H9 (cell line): ENCODE measurements around the gene TMEM169. TPM values are rescaled to one million over a fixed set of nuclear protein-coding genes. Genes with fewer than 3 reads are reported as not detected.

Source experiments
- DNase-seq: peaks from one replicate; pipeline ENCODE4 v3.0.0-alpha.2; 2017
- H2AFZ ChIP-seq: one replicate; pipeline ENCODE4 v1.6.1; 2013; ENCODE audit warnings: mild to moderate bottlenecking, low read length, control low read depth, moderate library complexity
- H2AK5ac ChIP-seq: 2 replicates; pipeline ENCODE4 v1.6.1; 2013; ENCODE audit warnings: low read length, control low read depth, mixed read lengths; ENCODE audit not compliant: insufficient read length
- H2BK120ac ChIP-seq: one replicate; pipeline ENCODE4 v1.6.1; 2013; ENCODE audit warnings: low read depth, mild to moderate bottlenecking, low read length, control low read depth, inconsistent platforms; ENCODE audit not compliant: poor library complexity, severe bottlenecking
- H2BK12ac ChIP-seq: 2 replicates; pipeline ENCODE4 v1.6.1; 2013; ENCODE audit warnings: low read length, control low read depth, mixed read lengths, low read depth; ENCODE audit not compliant: insufficient read length
- H2BK15ac ChIP-seq: 2 replicates; pipeline ENCODE4 v1.6.1; 2013; ENCODE audit warnings: low read depth, low read length, control low read depth
- H2BK20ac ChIP-seq: one replicate; pipeline ENCODE4 v1.6.1; 2013; ENCODE audit warnings: low read depth, mild to moderate bottlenecking, low read length, control low read depth, inconsistent platforms; ENCODE audit not compliant: poor library complexity, severe bottlenecking
- H2BK5ac ChIP-seq: 2 replicates; pipeline ENCODE4 v1.6.1; 2013; ENCODE audit warnings: low read length, control low read depth, mixed read lengths; ENCODE audit not compliant: insufficient read length
- H3K14ac ChIP-seq: 2 replicates; pipeline ENCODE4 v1.6.1; 2013; ENCODE audit warnings: low read length, control low read depth; ENCODE audit not compliant: insufficient read depth
- H3K18ac ChIP-seq: 2 replicates; pipeline ENCODE4 v1.6.1; 2013; ENCODE audit warnings: low read depth, mild to moderate bottlenecking, mixed read lengths, low read length, control low read depth; ENCODE audit not compliant: insufficient read length
- H3K23ac ChIP-seq: 2 replicates; pipeline ENCODE4 v1.6.1; 2013; ENCODE audit warnings: low read length, control low read depth, mixed read lengths, low read depth; ENCODE audit not compliant: insufficient read length
- H3K23me2 ChIP-seq: 2 replicates; pipeline ENCODE4 v1.6.1; 2013; ENCODE audit warnings: low read depth, mild to moderate bottlenecking, mixed read lengths, low read length, control low read depth; ENCODE audit not compliant: insufficient read length, poor library complexity, severe bottlenecking
- H3K27ac ChIP-seq: 2 replicates; pipeline ENCODE4 v1.5.1; 2013; ENCODE audit warnings: low read length, control low read depth, mixed read lengths, low read depth; ENCODE audit not compliant: insufficient read length
- H3K27me3 ChIP-seq: 2 replicates; pipeline ENCODE4 v1.6.1; 2013; ENCODE audit warnings: low read length, control low read depth, inconsistent platforms; ENCODE audit not compliant: insufficient read depth
- H3K4ac ChIP-seq: 2 replicates; pipeline ENCODE4 v1.6.1; 2013; ENCODE audit warnings: low read depth, mild to moderate bottlenecking, control low read depth, inconsistent platforms, low read length, moderate library complexity
- H3K4me1 ChIP-seq: 2 replicates; pipeline ENCODE4 v1.6.1; 2013; ENCODE audit warnings: low read length, control low read depth, inconsistent platforms; ENCODE audit not compliant: insufficient read depth
- H3K4me2 ChIP-seq: 2 replicates; pipeline ENCODE4 v1.6.1; 2013; ENCODE audit warnings: low read length, control low read depth, mixed read lengths; ENCODE audit not compliant: insufficient read length, insufficient read depth
- H3K56ac ChIP-seq: 2 replicates; pipeline ENCODE4 v1.6.1; 2013; ENCODE audit warnings: low read depth, mild to moderate bottlenecking, mixed read lengths, low read length, control low read depth; ENCODE audit not compliant: insufficient read length
- H3K79me1 ChIP-seq: 2 replicates; pipeline ENCODE4 v1.6.1; 2013; ENCODE audit warnings: low read depth, mild to moderate bottlenecking, moderate library complexity, low read length, control low read depth, inconsistent platforms; ENCODE audit not compliant: insufficient read depth, poor library complexity, severe bottlenecking
- H3K79me2 ChIP-seq: 2 replicates; pipeline ENCODE4 v1.6.1; 2013; ENCODE audit warnings: low read length, control low read depth, inconsistent platforms; ENCODE audit not compliant: insufficient read depth
- H3K9ac ChIP-seq: 2 replicates; pipeline ENCODE4 v1.6.1; 2013; ENCODE audit warnings: low read length, control low read depth, mixed read lengths; ENCODE audit not compliant: insufficient read length; ENCODE audit errors: extremely low read depth
- H3K9me3 ChIP-seq: one replicate; pipeline ENCODE4 v1.6.1; 2013; ENCODE audit warnings: low read depth, low read length, inconsistent platforms; ENCODE audit not compliant: control insufficient read depth
- H3T11ph ChIP-seq: one replicate; pipeline ENCODE4 v1.6.1; 2013; ENCODE audit warnings: mild to moderate bottlenecking, low read length, control low read depth, inconsistent platforms
- H4K20me1 ChIP-seq: one replicate; pipeline ENCODE4 v1.6.1; 2013; ENCODE audit not compliant: control insufficient read depth, insufficient read length, insufficient read depth
- H4K5ac ChIP-seq: 2 replicates; pipeline ENCODE4 v1.6.1; 2013; ENCODE audit warnings: low read depth, mild to moderate bottlenecking, mixed read lengths, low read length, control low read depth; ENCODE audit not compliant: insufficient read length
- H4K8ac ChIP-seq: replicated peaks from 2 replicates; pipeline ENCODE4 v1.6.1; 2013; ENCODE audit warnings: low read length, control low read depth, mixed read lengths, low read depth; ENCODE audit not compliant: insufficient read length
- H4K91ac ChIP-seq: 2 replicates; pipeline ENCODE4 v1.6.1; 2013; ENCODE audit warnings: low read depth, mild to moderate bottlenecking, moderate library complexity, mixed read lengths, low read length, control low read depth; ENCODE audit not compliant: insufficient read length
- H3K27ac Mint-ChIP-seq, 3 experiments: 2 replicates in 2 of 3; 3 replicates in 1 of 3; pipeline ENCODE4 v1.8.0; 2020 to 2021; ENCODE audit warnings: mixed read lengths in 3 of 3, mild to moderate bottlenecking in 1 of 3, moderate library complexity in 1 of 3
- H3K27me3 Mint-ChIP-seq: 2 replicates; pipeline ENCODE4 v1.8.0; 2021; ENCODE audit warnings: low read depth, mild to moderate bottlenecking, moderate library complexity, mixed read lengths
- H3K36me3 Mint-ChIP-seq, 3 experiments: 2 replicates in 2 of 3; 3 replicates in 1 of 3; pipeline ENCODE4 v1.8.0; 2020 to 2021; ENCODE audit warnings: low read depth in 3 of 3, mixed read lengths in 3 of 3; ENCODE audit not compliant: insufficient read depth in 1 of 3
- H3K4me1 Mint-ChIP-seq, 2 experiments: 2 replicates each; pipeline ENCODE4 v1.8.0; 2020; ENCODE audit warnings: mixed read lengths in 2 of 2
- H3K4me3 Mint-ChIP-seq, 2 experiments: 2 replicates in 1 of 2; 3 replicates in 1 of 2; pipeline ENCODE4 v1.8.0; 2020 to 2021; ENCODE audit warnings: mild to moderate bottlenecking in 2 of 2, mixed read lengths in 2 of 2, moderate library complexity in 1 of 2
- H3K9me3 Mint-ChIP-seq, 2 experiments: 2 replicates in 1 of 2; 3 replicates in 1 of 2; pipeline ENCODE4 v1.8.0; 2020; ENCODE audit warnings: mild to moderate bottlenecking in 2 of 2, mixed read lengths in 2 of 2, moderate library complexity in 1 of 2
- CTCF ChIP-seq: fragments of 200-600 bp; sonication (generic); conservative IDR thresholded peaks from 3 replicates; pipeline ENCODE4 v1.8.0; 2021; ENCODE audit warnings: antibody characterized with exemption, mild to moderate bottlenecking
- total RNA-seq: library from RNA; stranded (reverse); gene quantifications from 2 replicates; pipeline ENCODE4 v1.2.1, GENCODE V29; 2021

TMEM169 gene
- total RNA-seq, 1 experiment from 2014 or later, result 1.0 TPM

DNA sequence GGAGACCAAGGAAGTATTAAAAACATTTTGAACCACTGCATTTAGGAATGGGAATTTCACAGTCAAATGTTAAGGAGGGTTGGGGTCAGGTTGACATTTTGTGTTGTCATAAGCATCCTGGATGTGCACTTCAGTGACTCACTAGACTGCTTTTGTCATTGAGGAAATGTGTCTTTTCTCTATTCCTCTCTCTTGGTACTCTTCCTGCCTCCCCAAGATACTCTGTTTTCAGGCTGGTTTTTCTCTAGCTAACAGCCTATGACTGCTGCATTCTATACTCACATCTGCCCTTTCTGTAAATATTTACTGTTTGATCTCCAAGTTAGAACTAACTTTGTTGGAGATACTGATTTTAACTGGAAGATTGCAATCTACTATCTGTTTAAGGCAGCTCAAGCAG is 50.9 kb downstream of the TMEM169 start:
- Mint-ChIP-seq H3K9me3 (no peaks in the 10 kb centered on the region), H3K4me3 (no peak overlapping the region; a peak in 1 of 5 replicates), H3K36me3 (peaks cover 66 to 94% (median 90%) of the 10 kb centered on the region in 3 experiments), H3K27me3 (no peaks in the 10 kb centered on the region), H3K27ac (no peak overlapping the region), H3K4me1 (no peaks in the 10 kb centered on the region)
- no peak overlapping the region for H3K23ac ChIP-seq
- H3K4ac ChIP-seq, result no peak overlapping the region
- no peak overlapping the region for H4K8ac ChIP-seq
- no peak overlapping the region for H3K18ac ChIP-seq
- H2BK15ac ChIP-seq, result no peak overlapping the region
- no peak overlapping the region for H4K91ac ChIP-seq
- no peaks in the 10 kb centered on the region for H3K4me1 ChIP-seq
- no peaks in the 10 kb centered on the region for H3K9me3 ChIP-seq
- no peak overlapping the region for H2BK12ac ChIP-seq
- H3K79me2 ChIP-seq, result peaks cover 2% of the 10 kb centered on the region
- DNase-seq, result no peak
- no peak for TF ChIP-seq CTCF
- H2BK20ac ChIP-seq, result no peak overlapping the region
- no peaks in the 10 kb centered on the region for H4K20me1 ChIP-seq
- H2BK120ac ChIP-seq, result no peak overlapping the region
- no peak overlapping the region for H2BK5ac ChIP-seq
- no peak overlapping the region for H3K9ac ChIP-seq
- H3K56ac ChIP-seq, result no peak overlapping the region
- H3K79me1 ChIP-seq, result peaks cover 3% of the 10 kb centered on the region
- H3K14ac ChIP-seq, result no peak overlapping the region
- no peak overlapping the region for H2AFZ ChIP-seq
- H3K27ac ChIP-seq, result no peak overlapping the region
- no peak overlapping the region for H2AK5ac ChIP-seq
- H3K23me2 ChIP-seq, result no peaks in the 10 kb centered on the region
- no peak overlapping the region for H4K5ac ChIP-seq
- H3T11ph ChIP-seq, result no peak overlapping the region
- H3K4me2 ChIP-seq, result no peak overlapping the region
- no peaks in the 10 kb centered on the region for H3K27me3 ChIP-seq
